ENCODE results near the gene PEX10. TPM values are rescaled to one million over a fixed set of nuclear protein-coding genes. Genes with fewer than 3 reads are reported as not detected.

PEX10 gene
- total and polyA plus RNA-seq, 4 experiments from 2014 or later, result 7.2 to 13.0 (median 10.1) TPM

- intact Hi-C loops (cut with micrococcal nuclease), result no loop called here
- Mint-ChIP-seq H3K36me3 (peaks cover 22 to 50% of the 10 kb centered on the region in 2 donors), H3K4me1 (peaks cover 0 to 13% (median 3%) of the 10 kb centered on the region in 4 donors), H3K4me3 (no peak overlapping the region), H3K9me3 (no peaks in the 10 kb centered on the region), H3K27me3 (no peaks in the 10 kb centered on the region), H3K27ac (peak overlapping the region in 1 of 7 donors; percentile 80)
- Histone ChIP-seq H3K36me3 (ENCODE audit: insufficient read depth, low read length) (peaks cover 42% of the 10 kb centered on the region), H3K4me1 (ENCODE audit: insufficient read depth, low read length) (peaks cover 4% of the 10 kb centered on the region), H3K9me3 (ENCODE audit: control insufficient read depth in 1 of 2, low read length in 2 of 2) (no peaks in the 10 kb centered on the region), H3K27ac (ENCODE audit: low read depth, low read length) (no peak overlapping the region), H3K27me3 (ENCODE audit: insufficient read depth, low read length) (no peaks in the 10 kb centered on the region), H3K4me3 (ENCODE audit: low read length in 2 of 2) (no peak overlapping the region)
- ChIA-PET POLR2A (ENCODE audit: partially characterized antibody) (interaction anchor here (0.9 to 2.1 kb wide), 2 partner anchors 15 to 179 kb away, joined by 3 to 8 read pairs; partner anchors contain the start of genes MORN1 and RER1), CTCF (ENCODE audit: partially characterized antibody) (no interaction called here)
- peak in 1 of 5 donors; percentile 39 for DNase-seq
Measured at GRCh38 chr1:2406451-2407041, 5.8 kb downstream of the PEX10 start.

DNA sequence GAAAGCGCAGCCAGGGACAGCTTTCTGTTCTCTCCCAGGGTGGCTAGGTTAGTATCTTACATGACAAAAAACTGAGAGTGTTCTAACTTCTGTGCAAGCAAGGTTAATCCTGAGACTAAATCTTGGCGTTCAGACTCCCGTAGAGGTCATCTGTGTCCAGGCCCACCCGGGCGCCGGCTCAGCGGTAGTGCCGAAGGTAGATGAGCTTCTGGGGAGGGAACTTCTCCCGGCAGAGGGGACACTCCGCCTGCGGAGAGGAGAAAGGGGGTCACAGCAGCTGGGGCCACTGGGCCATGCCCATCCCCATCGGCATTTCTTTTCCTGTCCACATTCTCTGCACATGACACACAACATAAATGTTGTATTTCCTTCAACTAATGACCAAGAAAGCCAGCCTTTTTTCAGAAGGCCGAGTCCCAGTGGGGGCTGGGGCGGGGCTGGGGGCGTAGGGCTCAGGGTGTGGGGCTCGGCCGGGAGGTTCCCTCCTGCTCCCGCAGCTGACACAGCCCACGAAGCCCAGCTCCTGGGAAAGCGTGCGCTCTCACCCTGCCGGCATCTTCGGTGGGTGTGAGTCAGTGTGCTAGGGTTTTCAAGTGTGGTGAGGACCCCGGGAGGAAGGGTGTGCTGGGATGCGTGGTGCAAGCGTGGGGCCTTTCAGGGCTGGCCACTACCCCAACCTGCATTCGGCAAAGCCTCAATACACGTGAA lies 6.6 kb downstream of the PEX10 start:
- H3K4me1 Mint-ChIP-seq, result peaks cover 0 to 10% (median 2%) of the 10 kb centered on the region in 4 donors
- no peaks in the 10 kb centered on the region for H3K9me3 Mint-ChIP-seq
- no peak overlapping the region for H3K27ac Mint-ChIP-seq
- Histone ChIP-seq H3K36me3 (ENCODE audit: insufficient read depth, low read length) (peaks cover 46% of the 10 kb centered on the region), H3K4me1 (ENCODE audit: insufficient read depth, low read length) (no peaks in the 10 kb centered on the region), H3K27me3 (ENCODE audit: insufficient read depth, low read length) (no peaks in the 10 kb centered on the region), H3K9me3 (ENCODE audit: control insufficient read depth in 1 of 2, low read length in 2 of 2) (no peaks in the 10 kb centered on the region), H3K4me3 (ENCODE audit: low read length in 2 of 2) (no peak overlapping the region), H3K27ac (ENCODE audit: low read depth, low read length) (no peak overlapping the region)
- no peak overlapping the region for H3K4me3 Mint-ChIP-seq
- DNase-seq, result peak in 1 of 5 donors; percentile 30
- POLR2A ChIA-PET (ENCODE audit: partially characterized antibody), result interaction anchor here (0.9 to 1.0 kb wide), 2 partner anchors 14 to 140 kb away, joined by 3 to 6 read pairs; partner anchors contain the start of genes MORN1 and RER1
- intact Hi-C loops (cut with micrococcal nuclease), result no loop called here
- CTCF ChIA-PET (ENCODE audit: partially characterized antibody), result no interaction called here
- H3K36me3 Mint-ChIP-seq, result peaks cover 25 to 54% of the 10 kb centered on the region in 2 donors
- no peaks in the 10 kb centered on the region for H3K27me3 Mint-ChIP-seq

DNA sequence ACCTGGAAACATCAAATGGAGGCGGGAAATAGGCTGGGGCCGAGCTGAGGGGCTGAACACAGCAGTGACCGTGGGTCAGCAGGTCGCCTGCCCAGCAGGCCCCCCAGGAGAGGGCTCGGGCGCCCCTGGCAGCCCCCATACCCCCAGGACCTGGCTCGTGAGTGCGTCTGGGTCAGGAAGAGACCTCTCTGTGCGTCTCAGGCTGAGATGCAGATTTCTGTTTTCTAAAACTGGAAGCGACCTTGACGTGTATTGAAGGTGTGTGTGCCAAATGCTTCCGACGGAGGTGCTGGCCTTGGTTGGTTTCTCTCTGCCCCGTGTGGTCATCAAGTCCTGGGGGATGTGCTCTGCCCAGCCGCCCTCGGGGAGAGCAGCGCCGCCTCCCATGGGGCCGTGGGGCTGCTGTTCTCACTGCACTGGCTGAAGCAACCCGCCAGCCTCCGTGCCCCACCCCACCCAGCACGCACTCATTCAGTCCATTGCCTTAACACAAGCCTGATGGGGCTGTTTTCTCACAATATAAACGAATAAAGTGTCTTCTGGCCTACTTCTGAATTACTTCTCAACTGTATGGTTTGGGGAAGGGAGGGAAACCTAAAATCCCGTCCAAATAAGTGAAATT lies 7.4 kb downstream of the PEX10 start:
- Mint-ChIP-seq H3K9me3 (no peaks in the 10 kb centered on the region), H3K4me3 (no peak overlapping the region), H3K36me3 (peaks cover 33 to 57% of the 10 kb centered on the region in 2 donors), H3K27ac (peak overlapping the region in 3 of 7 donors; percentile 16 to 42 (median 35)), H3K27me3 (no peaks in the 10 kb centered on the region), H3K4me1 (peaks cover 0 to 8% (median 4%) of the 10 kb centered on the region in 4 donors)
- Histone ChIP-seq H3K27me3 (ENCODE audit: insufficient read depth, low read length) (no peaks in the 10 kb centered on the region), H3K4me1 (ENCODE audit: insufficient read depth, low read length) (no peaks in the 10 kb centered on the region), H3K36me3 (ENCODE audit: insufficient read depth, low read length) (peaks cover 53% of the 10 kb centered on the region), H3K4me3 (ENCODE audit: low read length in 2 of 2) (no peak overlapping the region), H3K9me3 (ENCODE audit: control insufficient read depth in 1 of 2, low read length in 2 of 2) (no peaks in the 10 kb centered on the region), H3K27ac (ENCODE audit: low read depth, low read length) (no peak overlapping the region)
- CTCF ChIA-PET (ENCODE audit: partially characterized antibody), result no interaction called here
- intact Hi-C loops (cut with micrococcal nuclease), result no loop called here
- POLR2A ChIA-PET (ENCODE audit: partially characterized antibody), result interaction anchor here (0.9 to 1.0 kb wide), 2 partner anchors 13 to 141 kb away, joined by 3 to 6 read pairs; partner anchors contain the start of genes MORN1 and RER1
- peak in 1 of 5 donors; percentile 10 for DNase-seq

GRCh38 chr1:2404142-2404889 lies 8.0 kb downstream of the PEX10 start:
- POLR2A ChIA-PET (ENCODE audit: partially characterized antibody), result interaction anchor here (1.0 kb wide), 1 partner anchor 141 kb away, joined by 3 read pairs; no protein-coding TSS in a partner anchor
- CTCF ChIA-PET (ENCODE audit: partially characterized antibody), result no interaction called here
- H3K36me3 Mint-ChIP-seq, result peaks cover 36 to 59% of the 10 kb centered on the region in 2 donors

GRCh38 chr1:2403273-2403672 lies 9.1 kb downstream of the PEX10 start:
- H3K36me3 Mint-ChIP-seq, result peaks cover 41 to 61% of the 10 kb centered on the region in 2 donors
- Histone ChIP-seq H3K4me1 (ENCODE audit: insufficient read depth, low read length) (no peaks in the 10 kb centered on the region), H3K9me3 (ENCODE audit: control insufficient read depth in 1 of 2, low read length in 2 of 2) (no peaks in the 10 kb centered on the region), H3K27ac (ENCODE audit: low read depth, low read length) (no peak overlapping the region), H3K27me3 (ENCODE audit: insufficient read depth, low read length) (no peaks in the 10 kb centered on the region), H3K36me3 (ENCODE audit: insufficient read depth, low read length) (peaks cover 63% of the 10 kb centered on the region), H3K4me3 (ENCODE audit: low read length in 2 of 2) (no peak overlapping the region)
- H3K27me3 Mint-ChIP-seq, result no peaks in the 10 kb centered on the region
- ChIA-PET CTCF (ENCODE audit: partially characterized antibody) (no interaction called here), POLR2A (ENCODE audit: partially characterized antibody) (interaction anchor here (1.1 to 3.0 kb wide), 2 partner anchors 9 to 12 kb away, joined by 3 to 8 read pairs; partner anchors contain the start of genes MORN1 and RER1)
- no peak for DNase-seq
- H3K27ac Mint-ChIP-seq, result peak overlapping the region in 1 of 7 donors; percentile 35
- H3K4me3 Mint-ChIP-seq, result no peak overlapping the region
- H3K4me1 Mint-ChIP-seq, result peaks cover 0 to 17% (median 4%) of the 10 kb centered on the region in 4 donors
- intact Hi-C loops (cut with micrococcal nuclease), result no loop called here
- H3K9me3 Mint-ChIP-seq, result no peaks in the 10 kb centered on the region

More at GRCh38 chr1:2404142-2404889, 8.0 kb downstream of the PEX10 start:
- no peak overlapping the region for H3K4me3 ChIP-seq (ENCODE audit: low read length in 2 of 2)
- H3K36me3 ChIP-seq (ENCODE audit: insufficient read depth, low read length), result peaks cover 60% of the 10 kb centered on the region
- intact Hi-C loops (cut with micrococcal nuclease), result no loop called here
- DNase-seq, result peak in 1 of 5 donors; percentile 9
- Mint-ChIP-seq H3K27me3 (no peaks in the 10 kb centered on the region), H3K9me3 (no peaks in the 10 kb centered on the region), H3K4me1 (peaks cover 0 to 10% (median 4%) of the 10 kb centered on the region in 4 donors), H3K4me3 (no peak overlapping the region), H3K27ac (peak overlapping the region in 4 of 7 donors; percentile 22 to 64 (median 42))
- H3K27ac ChIP-seq (ENCODE audit: low read depth, low read length), result no peak overlapping the region
- no peaks in the 10 kb centered on the region for H3K4me1 ChIP-seq (ENCODE audit: insufficient read depth, low read length)
- no peaks in the 10 kb centered on the region for H3K27me3 ChIP-seq (ENCODE audit: insufficient read depth, low read length)
- no peaks in the 10 kb centered on the region for H3K9me3 ChIP-seq (ENCODE audit: control insufficient read depth in 1 of 2, low read length in 2 of 2)

- POLR2A ChIA-PET (ENCODE audit: partially characterized antibody), result interaction anchor here (1.1 to 3.0 kb wide), 3 partner anchors 8 to 184 kb away, joined by 3 to 8 read pairs (median 3); partner anchors contain the start of genes MORN1, PRXL2B and RER1
- Mint-ChIP-seq H3K27ac (peak overlapping the region in 2 of 7 donors; percentile 15 to 30), H3K36me3 (peaks cover 41 to 63% of the 10 kb centered on the region in 2 donors)
Measured at GRCh38 chr1:2402420-2402819, 9.9 kb downstream of the PEX10 start.

More at GRCh38 chr1:2402420-2402819, 9.9 kb downstream of the PEX10 start:
- DNase-seq, result no peak
- H3K27me3 ChIP-seq (ENCODE audit: insufficient read depth, low read length), result no peaks in the 10 kb centered on the region
- Mint-ChIP-seq H3K9me3 (no peaks in the 10 kb centered on the region), H3K4me1 (peaks cover 0 to 20% (median 4%) of the 10 kb centered on the region in 4 donors), H3K4me3 (no peak overlapping the region), H3K27me3 (no peaks in the 10 kb centered on the region)
- no peaks in the 10 kb centered on the region for H3K9me3 ChIP-seq (ENCODE audit: control insufficient read depth in 1 of 2, low read length in 2 of 2)
- no peak overlapping the region for H3K27ac ChIP-seq (ENCODE audit: low read depth, low read length)
- intact Hi-C loops (cut with micrococcal nuclease), result no loop called here
- no peaks in the 10 kb centered on the region for H3K4me1 ChIP-seq (ENCODE audit: insufficient read depth, low read length)
- H3K36me3 ChIP-seq (ENCODE audit: insufficient read depth, low read length), result peaks cover 71% of the 10 kb centered on the region
- no peak overlapping the region for H3K4me3 ChIP-seq (ENCODE audit: low read length in 2 of 2)
- CTCF ChIA-PET (ENCODE audit: partially characterized antibody), result interaction anchor here (1.0 kb wide), 1 partner anchor 208 kb away, joined by 3 read pairs; the partner anchor contains the start of gene FAAP20
